DND-41 (cell line): ENCODE measurements around the gene AMPD2.

Experiments used
- ATAC-seq: fragments of 200-7000 bp; cut with Tn5 transposase; 3 replicates; pipeline ENCODE4 v1.9.1; 2021; ENCODE audit warnings: low read depth; ENCODE audit not compliant: insufficient read depth
- DNase-seq: peaks from one replicate; pipeline ENCODE4 v3.0.0-alpha.2; 2020
- H2AFZ ChIP-seq: 2 replicates; pipeline ENCODE4 v1.6.0; 2012; ENCODE audit warnings: low read depth, low read length
- H3K27ac ChIP-seq: 2 replicates; pipeline ENCODE4 v1.5.1; 2012; ENCODE audit warnings: low read length, inconsistent platforms
- H3K27me3 ChIP-seq: fragments of 200-600 bp; sonication (generic); 2 replicates; pipeline ENCODE4 v1.6.0; 2012; ENCODE audit warnings: low read length, mild to moderate bottlenecking, inconsistent platforms; ENCODE audit not compliant: insufficient read depth, poor library complexity
- H3K36me3 ChIP-seq: 2 replicates; pipeline ENCODE4 v1.5.1; 2012; ENCODE audit warnings: low read length, inconsistent platforms; ENCODE audit not compliant: insufficient read depth
- H3K4me1 ChIP-seq: 2 replicates; pipeline ENCODE4 v1.5.1; 2012; ENCODE audit warnings: mild to moderate bottlenecking, low read length; ENCODE audit not compliant: insufficient read depth
- H3K4me2 ChIP-seq: 2 replicates; pipeline ENCODE4 v1.6.0; 2012; ENCODE audit warnings: mild to moderate bottlenecking, moderate library complexity, low read length, inconsistent platforms; ENCODE audit not compliant: insufficient read depth
- H3K4me3 ChIP-seq, 2 experiments: fragments of 200-600 bp in 1 of 2; shearing (Covaris generic) in 1 of 2; 2 replicates each; pipeline ENCODE4 v1.5.1; 2012 to 2016; ENCODE audit warnings: inconsistent platforms in 2 of 2, low read length in 2 of 2, mild to moderate bottlenecking in 2 of 2, low read depth in 1 of 2, moderate library complexity in 1 of 2
- H3K79me2 ChIP-seq: 2 replicates; pipeline ENCODE4 v1.6.0; 2012; ENCODE audit warnings: low read length, inconsistent platforms; ENCODE audit not compliant: insufficient read depth
- H3K9ac ChIP-seq: 2 replicates; pipeline ENCODE4 v1.6.0; 2012; ENCODE audit warnings: low read depth, mild to moderate bottlenecking, inconsistent platforms, low read length, moderate library complexity
- H3K9me3 ChIP-seq: 2 replicates; pipeline ENCODE4 v1.5.1; 2012; ENCODE audit warnings: low read length, moderate library complexity, mild to moderate bottlenecking, inconsistent platforms; ENCODE audit not compliant: insufficient read depth, severe bottlenecking
- H4K20me1 ChIP-seq: 2 replicates; pipeline ENCODE4 v1.6.0; 2012; ENCODE audit warnings: low read length; ENCODE audit not compliant: insufficient read depth
- CTCF ChIP-seq: IDR thresholded peaks from 2 replicates; pipeline ENCODE4 v1.5.1; 2012; ENCODE audit warnings: borderline replicate concordance, low read length, moderate library complexity, mild to moderate bottlenecking; ENCODE audit not compliant: poor library complexity, severe bottlenecking; ENCODE audit errors: extremely low read depth
- EZH2 ChIP-seq: IDR thresholded peaks from 3 replicates; pipeline ENCODE4 v1.6.1; 2012; ENCODE audit warnings: borderline replicate concordance, low read depth, mild to moderate bottlenecking, moderate library complexity, low read length, inconsistent platforms; ENCODE audit not compliant: severe bottlenecking

The AMPD2 gene

GRCh38 chr1:109620841-109621286 lies 1.2 kb downstream of the AMPD2 start:
- TF ChIP-seq CTCF = no peak
- no peak for TF ChIP-seq EZH2
- H3K79me2 ChIP-seq = peaks cover 44% of the 10 kb centered on the region
- peak; percentile 99 for DNase-seq

GRCh38 chr1:109621379-109622136 lies 1.9 kb downstream of the AMPD2 start:
- peak overlapping the region; percentile 87 for H3K4me2 ChIP-seq
- peaks cover 16% of the 10 kb centered on the region; the same call in 1 of the 2 replicates for H4K20me1 ChIP-seq
- peaks cover 41% of the 10 kb centered on the region for H3K4me1 ChIP-seq
- H3K9me3 ChIP-seq = no peaks in the 10 kb centered on the region
- no peaks in the 10 kb centered on the region for H3K27me3 ChIP-seq
- peak overlapping the region; percentile 35 to 75; a peak in 3 of 4 replicates for H3K4me3 ChIP-seq
- peaks cover 44% of the 10 kb centered on the region for H3K79me2 ChIP-seq
- H2AFZ ChIP-seq = peak overlapping the region; percentile 69; the same call in 1 of the 2 replicates
- TF ChIP-seq EZH2 (no peak), CTCF (no peak)
- H3K9ac ChIP-seq = peak overlapping the region; percentile 65
- no peak for ATAC-seq
- DNase-seq = no peak
- peak overlapping the region; percentile 65 for H3K27ac ChIP-seq
- peaks cover 2% of the 10 kb centered on the region; the same call in 1 of the 2 replicates for H3K36me3 ChIP-seq

More at GRCh38 chr1:109620841-109621286, 1.2 kb downstream of the AMPD2 start:
- Histone ChIP-seq H3K4me3 (peak overlapping the region; percentile 68 to 75; a peak in 3 of 4 replicates), H3K4me1 (peaks cover 41% of the 10 kb centered on the region), H3K4me2 (peak overlapping the region; percentile 87), H3K9me3 (no peaks in the 10 kb centered on the region), H3K27me3 (no peaks in the 10 kb centered on the region), H3K9ac (peak overlapping the region; percentile 65), H3K27ac (peak overlapping the region; percentile 70), H3K36me3 (no peaks in the 10 kb centered on the region), H2AFZ (peak overlapping the region; percentile 81), H4K20me1 (peaks cover 16% of the 10 kb centered on the region; the same call in 1 of the 2 replicates)
- ATAC-seq = peak; percentile 94

GRCh38 chr1:109622137-109622892 lies 2.7 kb downstream of the AMPD2 start:
- Histone ChIP-seq H3K79me2 (peaks cover 44% of the 10 kb centered on the region), H3K9ac (peak overlapping the region; percentile 65; the same call in 1 of the 2 replicates)

More at GRCh38 chr1:109622137-109622892, 2.7 kb downstream of the AMPD2 start:
- peak overlapping the region; percentile 87 for H3K4me2 ChIP-seq
- peaks cover 16% of the 10 kb centered on the region; the same call in 1 of the 2 replicates for H4K20me1 ChIP-seq
- peaks cover 41% of the 10 kb centered on the region for H3K4me1 ChIP-seq
- H3K4me3 ChIP-seq = no peak overlapping the region; a peak in 1 of 4 replicates
- TF ChIP-seq CTCF = no peak
- no peak for TF ChIP-seq EZH2
- no peaks in the 10 kb centered on the region for H3K9me3 ChIP-seq
- DNase-seq = no peak
- no peak for ATAC-seq
- no peak overlapping the region for H2AFZ ChIP-seq
- 0 out of 2 replicates have a peak overlapping the region, but pooled peaks have one; percentile 0 for H3K27ac ChIP-seq
- H3K27me3 ChIP-seq = no peaks in the 10 kb centered on the region
- H3K36me3 ChIP-seq = peaks cover 10% of the 10 kb centered on the region
